Measurements from ENCODE around the gene SENP2. TPM values are rescaled to one million over a fixed set of nuclear protein-coding genes. Genes with fewer than 3 reads are reported as not detected.

Gene SENP2
- total RNA-seq, 1 experiment from 2014 or later, result 40.1 TPM

DNA sequence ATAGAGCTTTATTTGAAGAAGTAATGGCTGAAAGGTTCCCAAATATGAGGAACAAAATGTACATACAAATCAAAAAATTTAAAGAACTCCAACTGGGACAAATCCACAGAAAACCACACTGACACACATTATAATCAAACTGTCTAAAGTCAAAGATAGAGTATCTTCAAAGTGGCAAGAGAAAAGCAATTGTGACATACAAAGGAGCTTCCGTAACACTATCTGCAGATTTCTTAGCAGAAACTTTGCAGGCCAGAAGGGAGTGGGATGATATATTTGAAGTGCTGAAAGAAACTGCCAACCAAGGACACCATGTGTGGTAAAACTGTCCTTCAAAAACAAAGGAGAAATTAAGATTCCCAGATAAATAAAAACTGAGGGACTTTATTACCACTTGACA is 91.9 kb downstream of the SENP2 start:
- no peak for DNase-seq (ENCODE audit: low read depth)

DNA sequence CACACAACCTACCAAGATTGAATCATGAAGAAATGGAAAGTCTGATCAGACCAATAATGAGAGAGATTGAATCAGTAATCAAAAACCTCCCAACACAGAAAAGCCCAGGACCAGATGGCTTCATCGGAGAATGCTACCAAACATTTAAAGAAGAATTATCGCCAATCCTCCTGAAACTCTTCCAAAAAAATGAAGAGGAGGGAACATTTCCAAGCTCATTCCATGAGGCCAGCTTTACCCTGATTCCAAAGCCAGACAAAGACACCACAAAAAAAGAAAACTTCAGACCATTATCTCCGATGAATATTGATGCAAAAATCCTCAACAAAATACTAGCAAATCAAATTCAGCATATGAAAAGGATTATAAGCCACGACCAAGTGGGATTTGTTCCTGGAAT is 94.1 kb downstream of the SENP2 start:
- no peak for DNase-seq (ENCODE audit: low read depth)

Other genes with a start within 250 kb of the SENP2 start
- 30.9 and 47.9 TPM in 2 replicates for gene MAP3K13, start 223.2 kb upstream of the SENP2 start, total RNA-seq (2014; rRNA removed; shearing (Covaris generic))
- gene TMEM41A, start 87.3 kb upstream of the SENP2 start, total RNA-seq (2014; rRNA removed; shearing (Covaris generic)), result 9.3 and 14.9 TPM in 2 replicates
- 1.4 and 1.9 TPM in 2 replicates for gene LIPH, start 33.7 kb upstream of the SENP2 start, total RNA-seq (2014; rRNA removed; shearing (Covaris generic))
- gene IGF2BP2, start 238.7 kb downstream of the SENP2 start, total RNA-seq (2014; rRNA removed; shearing (Covaris generic)), result 59.1 and 72.0 TPM in 2 replicates

Measured in M059J (cell line).